GM18505 (cell line): ENCODE data around the gene PNLIPRP1.

Experiments used
- ATAC-seq: cut with Tn5 transposase; IDR thresholded peaks from one replicate; pipeline ENCODE4 v1.9.1; 2021; ENCODE audit not compliant: unreplicated experiment
- POLR2A ChIP-seq: IDR thresholded peaks from 4 replicates; pipeline ENCODE4 v1.6.1; 2011; ENCODE audit warnings: borderline replicate concordance; ENCODE audit not compliant: insufficient read depth, insufficient read length; ENCODE audit errors: extremely low read depth

The PNLIPRP1 gene

GRCh38 chr10:116590590-116591444 lies at the start of gene PNLIPRP1:
TSS of gene PNLIPRP1 (plus strand) at chr10:116590959. CDS start at chr10:116591130, 171 bp downstream.
- no peak for TF ChIP-seq POLR2A
- no peak for ATAC-seq

GRCh38 chr10:116542007-116542677 lies 48.6 kb upstream of the PNLIPRP1 start:
- no peak for ATAC-seq
- no peak for TF ChIP-seq POLR2A

- TF ChIP-seq POLR2A = no peak
- ATAC-seq = no peak
Measured at GRCh38 chr10:116545122-116545521, 45.6 kb upstream of the PNLIPRP1 start.

GRCh38 chr10:116545756-116546155 lies 45.0 kb upstream of the PNLIPRP1 start, which contains the start of gene PNLIP:
TSS of gene PNLIP (plus strand) at chr10:116545931. CDS start at chr10:116546093, 162 bp downstream.
- ATAC-seq = no peak

GRCh38 chr10:116548301-116548700 lies 42.5 kb upstream of the PNLIPRP1 start:
- no peak for TF ChIP-seq POLR2A

More at GRCh38 chr10:116545756-116546155, 45.0 kb upstream of the PNLIPRP1 start, which contains the start of gene PNLIP:
- TF ChIP-seq POLR2A = no peak

GRCh38 chr10:116553378-116553980 lies 37.3 kb upstream of the PNLIPRP1 start:
- no peak for TF ChIP-seq POLR2A
- ATAC-seq = no peak

More at GRCh38 chr10:116548301-116548700, 42.5 kb upstream of the PNLIPRP1 start:
- ATAC-seq = no peak

- TF ChIP-seq POLR2A = no peak
- ATAC-seq = no peak
Measured at GRCh38 chr10:116554628-116555027, 36.1 kb upstream of the PNLIPRP1 start.

- no peak for TF ChIP-seq POLR2A
- no peak for ATAC-seq
Measured at GRCh38 chr10:116555880-116556279, 34.9 kb upstream of the PNLIPRP1 start.

GRCh38 chr10:116557305-116557880 lies 33.4 kb upstream of the PNLIPRP1 start:
- ATAC-seq = no peak
- no peak for TF ChIP-seq POLR2A

GRCh38 chr10:116565534-116565933 lies 25.2 kb upstream of the PNLIPRP1 start:
- TF ChIP-seq POLR2A = no peak
- no peak for ATAC-seq

- no peak for ATAC-seq
- TF ChIP-seq POLR2A = no peak
Measured at GRCh38 chr10:116566932-116567331, 23.8 kb upstream of the PNLIPRP1 start.

GRCh38 chr10:116567335-116567734 lies 23.4 kb upstream of the PNLIPRP1 start:
- ATAC-seq = no peak
- no peak for TF ChIP-seq POLR2A

- ATAC-seq = no peak
- TF ChIP-seq POLR2A = no peak
Measured at GRCh38 chr10:116574797-116575196, 16.0 kb upstream of the PNLIPRP1 start.
